Upper lobe of right lung (tissue), 1 donor: ENCODE data around the gene RAB29. TPM values are rescaled to one million over a fixed set of nuclear protein-coding genes. Genes with fewer than 3 reads are reported as not detected.
"Not testable (repeated sequence)": the region's sequence is repeated elsewhere in the genome, so short reads cannot be mapped to it uniquely, and the experiment has no call there.

Experiments used
- ATAC-seq: fragments of 200-7000 bp; cut with Tn5 transposase; one replicate; pipeline ENCODE4 v1.9.1; 2020; ENCODE audit warnings: mild to moderate bottlenecking, moderate library complexity
- DNase-seq: peaks from one replicate; pipeline ENCODE4 v3.0.0-alpha.2; 2020
- H3K27ac ChIP-seq: fragments of 200-600 bp; one replicate; pipeline ENCODE4 v1.8.0; 2022
- H3K27me3 ChIP-seq: fragments of 200-600 bp; one replicate; pipeline ENCODE4 v1.8.0; 2022; ENCODE audit warnings: mild to moderate bottlenecking
- H3K36me3 ChIP-seq: fragments of 200-600 bp; one replicate; pipeline ENCODE4 v1.8.0; 2022
- H3K4me1 ChIP-seq: fragments of 200-600 bp; one replicate; pipeline ENCODE4 v1.8.0; 2022
- H3K4me3 ChIP-seq: fragments of 200-600 bp; one replicate; pipeline ENCODE4 v1.8.0; 2022; ENCODE audit warnings: mild to moderate bottlenecking
- H3K9me3 ChIP-seq: fragments of 200-600 bp; one replicate; pipeline ENCODE4 v1.8.0; 2022
- intact Hi-C: fragments of 100-400 bp; cut with DNase I; formaldehyde crosslinking; loops from one replicate; pipeline ENCODE4 v1.11.0; 2022
- total RNA-seq: library from RNA; stranded (reverse); fragmentation: NEBNext Ultra II Directional; extraction: Animal tissue kit (Norgen Biotek cat#: 25700); gene quantifications from one replicate; pipeline ENCODE4 v1.2.1, GENCODE V29; 2021
- TF ChIP-seq, protein P1 (sequence below): fragments of 200-600 bp; IDR thresholded peaks from one replicate; pipeline ENCODE4 v1.8.0; 2022; ENCODE audit warnings: antibody characterized with exemption
- donor health status: DM: no; HTN: yes; CAD: no; lungs with severe emphysema.

The RAB29 gene
- total RNA-seq, 1 donor from 2014 or later: 24.7 TPM

DNA sequence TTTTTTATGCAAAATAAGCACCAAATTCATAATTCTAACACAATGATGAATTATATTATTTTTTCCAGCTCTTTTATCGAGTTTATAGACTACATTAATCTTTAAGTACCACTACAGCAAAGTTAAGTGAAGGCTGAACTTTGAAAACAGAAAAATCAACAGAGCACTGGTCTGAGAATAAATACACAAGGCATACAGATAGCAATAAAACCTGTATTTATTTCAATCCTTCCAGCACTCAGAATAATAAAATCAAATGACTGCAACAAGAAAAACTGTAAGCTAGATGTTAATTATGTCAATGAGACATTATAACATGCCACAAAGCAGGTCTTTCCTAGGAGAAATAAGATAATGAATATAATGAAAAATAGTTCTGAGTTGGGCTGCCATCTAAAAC, 49.8 kb downstream of the RAB29 start:
- DNase-seq (no peak), ATAC-seq (no peak)
- H3K27me3 ChIP-seq: no peaks in the 10 kb centered on the region
- H3K27ac ChIP-seq: no peak overlapping the region
- peaks cover 70% of the 10 kb centered on the region for H3K36me3 ChIP-seq
- intact Hi-C loops: no loop called here
- H3K9me3 ChIP-seq: no peaks in the 10 kb centered on the region
- H3K4me3 ChIP-seq: no peak overlapping the region
- H3K4me1 ChIP-seq: no peaks in the 10 kb centered on the region
- TF ChIP-seq, protein P1, sequence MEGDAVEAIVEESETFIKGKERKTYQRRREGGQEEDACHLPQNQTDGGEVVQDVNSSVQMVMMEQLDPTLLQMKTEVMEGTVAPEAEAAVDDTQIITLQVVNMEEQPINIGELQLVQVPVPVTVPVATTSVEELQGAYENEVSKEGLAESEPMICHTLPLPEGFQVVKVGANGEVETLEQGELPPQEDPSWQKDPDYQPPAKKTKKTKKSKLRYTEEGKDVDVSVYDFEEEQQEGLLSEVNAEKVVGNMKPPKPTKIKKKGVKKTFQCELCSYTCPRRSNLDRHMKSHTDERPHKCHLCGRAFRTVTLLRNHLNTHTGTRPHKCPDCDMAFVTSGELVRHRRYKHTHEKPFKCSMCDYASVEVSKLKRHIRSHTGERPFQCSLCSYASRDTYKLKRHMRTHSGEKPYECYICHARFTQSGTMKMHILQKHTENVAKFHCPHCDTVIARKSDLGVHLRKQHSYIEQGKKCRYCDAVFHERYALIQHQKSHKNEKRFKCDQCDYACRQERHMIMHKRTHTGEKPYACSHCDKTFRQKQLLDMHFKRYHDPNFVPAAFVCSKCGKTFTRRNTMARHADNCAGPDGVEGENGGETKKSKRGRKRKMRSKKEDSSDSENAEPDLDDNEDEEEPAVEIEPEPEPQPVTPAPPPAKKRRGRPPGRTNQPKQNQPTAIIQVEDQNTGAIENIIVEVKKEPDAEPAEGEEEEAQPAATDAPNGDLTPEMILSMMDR: no peak

DNA sequence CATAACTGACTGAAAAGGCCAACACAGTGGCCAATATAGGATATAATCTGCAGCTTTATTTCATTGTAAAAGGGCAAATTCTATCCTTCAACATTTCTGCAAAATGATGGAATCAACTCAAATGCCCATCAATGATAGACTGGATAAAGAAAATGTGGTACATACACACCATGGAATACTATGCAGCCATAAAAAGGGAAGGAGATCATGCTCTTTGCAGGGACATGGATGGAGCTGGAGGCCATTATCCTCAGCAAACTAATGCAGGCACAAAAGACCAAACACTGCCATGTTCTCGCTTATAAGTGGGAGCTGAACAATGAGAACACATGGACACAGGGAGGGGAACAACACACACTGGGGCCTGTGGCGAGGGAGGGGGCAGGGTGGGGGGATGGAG, 54.5 kb downstream of the RAB29 start:
- peaks cover 91% of the 10 kb centered on the region for H3K36me3 ChIP-seq
- H3K9me3 ChIP-seq, ATAC-seq, H3K27ac ChIP-seq, DNase-seq, intact Hi-C loops, H3K4me3 ChIP-seq, H3K4me1 ChIP-seq, H3K27me3 ChIP-seq: not testable (repeated sequence)

DNA sequence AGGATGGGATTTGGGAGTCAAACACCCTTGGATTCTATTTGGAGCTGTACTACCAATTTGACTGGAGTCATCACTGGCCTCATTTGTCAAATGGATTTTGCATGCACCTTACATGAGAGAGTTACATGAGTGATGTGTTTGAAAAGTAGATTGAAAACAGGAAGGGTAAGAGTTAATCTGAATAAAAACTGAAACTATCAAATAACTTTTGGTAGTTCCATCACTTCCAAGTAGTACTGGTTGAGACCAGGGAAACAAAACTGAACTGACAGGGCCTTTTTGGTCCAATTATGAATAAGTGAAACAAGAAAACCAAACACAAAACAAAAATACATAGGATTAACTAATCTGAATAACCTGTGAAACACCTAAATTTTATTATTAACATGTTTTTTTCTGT, 55.5 kb downstream of the RAB29 start:
- H3K27ac ChIP-seq: no peak overlapping the region
- no peak for ATAC-seq
- DNase-seq: no peak
- no peaks in the 10 kb centered on the region for H3K27me3 ChIP-seq
- H3K4me1 ChIP-seq: no peaks in the 10 kb centered on the region
- no peaks in the 10 kb centered on the region for H3K9me3 ChIP-seq
- H3K36me3 ChIP-seq: peaks cover 87% of the 10 kb centered on the region
- H3K4me3 ChIP-seq: no peak overlapping the region
- intact Hi-C loops: loop anchor here (10.0 kb wide), 2 partner anchors 55 to 125 kb away; no protein-coding TSS in a partner anchor
- TF ChIP-seq, protein P1: no peak

DNA sequence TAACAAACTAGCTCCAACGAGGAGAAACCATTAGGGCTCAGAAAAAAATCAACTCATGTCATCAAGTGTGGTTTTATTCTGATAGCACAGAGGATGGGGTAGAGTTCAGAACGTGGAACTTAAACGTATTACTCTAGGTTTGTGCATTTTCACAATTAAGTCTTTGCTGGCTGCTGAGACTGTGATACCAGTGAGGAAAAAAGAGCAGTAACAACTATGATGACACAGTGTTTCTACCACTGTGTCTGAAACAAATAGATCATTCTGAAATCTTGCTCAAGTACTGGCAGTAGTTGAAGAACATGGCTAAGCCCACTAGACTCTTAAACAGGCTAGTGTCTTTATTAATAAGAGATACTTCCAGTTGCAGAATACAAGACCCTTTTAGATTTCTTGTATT, 56.3 kb downstream of the RAB29 start:
- DNase-seq (no peak), ATAC-seq (no peak)
- H3K4me1 ChIP-seq: no peaks in the 10 kb centered on the region
- no peaks in the 10 kb centered on the region for H3K27me3 ChIP-seq
- H3K27ac ChIP-seq: no peak overlapping the region
- intact Hi-C loops: loop anchor here (10.0 kb wide), 2 partner anchors 54 to 124 kb away; no protein-coding TSS in a partner anchor
- H3K4me3 ChIP-seq: no peak overlapping the region
- peaks cover 84% of the 10 kb centered on the region for H3K36me3 ChIP-seq
- no peaks in the 10 kb centered on the region for H3K9me3 ChIP-seq
- TF ChIP-seq, protein P1: no peak

Other genes starting within 250 kb of the RAB29 start
- gene ELK4, start 143.5 kb downstream of the RAB29 start, total RNA-seq: 71.5 TPM
- gene SLC45A3, start 95.0 kb downstream of the RAB29 start, total RNA-seq: 8.6 TPM
- gene NUCKS1, start 25.3 kb downstream of the RAB29 start, total RNA-seq: 117 TPM
- 35.8 TPM for gene SLC41A1, start 37.7 kb upstream of the RAB29 start, total RNA-seq
- gene PM20D1, start 74.7 kb upstream of the RAB29 start, total RNA-seq: 0.72 TPM
- 21.7 TPM for gene SLC26A9, start 168.0 kb upstream of the RAB29 start, total RNA-seq
- gene RAB7B, start 227.9 kb upstream of the RAB29 start, total RNA-seq: 7.0 TPM
- 85.8 TPM for gene CTSE, start 248.4 kb upstream of the RAB29 start, total RNA-seq